Left kidney (tissue), 2 donors: Measurements from ENCODE around the gene CDC5L. TPM values are rescaled to one million over a fixed set of nuclear protein-coding genes. Genes with fewer than 3 reads are reported as not detected.

Source experiments
- DNase-seq: peaks from one replicate; pipeline ENCODE4 v3.0.0-alpha.2; 2013
- polyA plus RNA-seq: library from polyadenylated mRNA; unstranded; fragments of 120-200 nt; gene quantifications from one replicate; pipeline ENCODE4 v1.2.1, GENCODE V29; 2013; ENCODE audit not compliant: insufficient read length

Gene CDC5L
- polyA plus RNA-seq, 1 donor, result 43.7 TPM

GRCh38 chr6:44474190-44474631 is 86.7 kb downstream of the CDC5L start:
- no peak for DNase-seq

GRCh38 chr6:44474643-44475042 is 87.1 kb downstream of the CDC5L start:
- DNase-seq, result no peak

- DNase-seq, result no peak
Measured at GRCh38 chr6:44475417-44475778, 87.9 kb downstream of the CDC5L start.

GRCh38 chr6:44475779-44476434 is 88.4 kb downstream of the CDC5L start:
- peak; percentile 84 for DNase-seq

DNA sequence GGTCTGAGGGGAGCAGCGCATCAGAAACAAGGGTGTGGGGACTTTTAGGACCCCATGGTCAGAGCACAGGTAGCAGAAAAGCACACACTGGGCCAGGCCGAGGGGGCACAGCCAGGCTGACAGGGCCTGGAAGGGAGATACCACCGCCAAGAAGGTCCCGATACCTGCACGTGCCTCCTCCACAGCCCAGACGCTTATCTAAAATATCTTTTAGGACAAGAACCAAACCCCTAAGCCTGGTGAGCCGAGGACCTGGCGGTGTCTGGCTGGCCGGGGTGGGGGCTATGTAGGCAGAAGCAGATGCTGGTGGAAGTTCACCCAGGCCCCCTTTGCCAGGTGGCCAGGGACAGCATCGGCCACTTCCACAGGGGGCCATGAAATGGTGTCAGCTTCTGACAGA is 89.3 kb downstream of the CDC5L start:
- no peak for DNase-seq

DNA sequence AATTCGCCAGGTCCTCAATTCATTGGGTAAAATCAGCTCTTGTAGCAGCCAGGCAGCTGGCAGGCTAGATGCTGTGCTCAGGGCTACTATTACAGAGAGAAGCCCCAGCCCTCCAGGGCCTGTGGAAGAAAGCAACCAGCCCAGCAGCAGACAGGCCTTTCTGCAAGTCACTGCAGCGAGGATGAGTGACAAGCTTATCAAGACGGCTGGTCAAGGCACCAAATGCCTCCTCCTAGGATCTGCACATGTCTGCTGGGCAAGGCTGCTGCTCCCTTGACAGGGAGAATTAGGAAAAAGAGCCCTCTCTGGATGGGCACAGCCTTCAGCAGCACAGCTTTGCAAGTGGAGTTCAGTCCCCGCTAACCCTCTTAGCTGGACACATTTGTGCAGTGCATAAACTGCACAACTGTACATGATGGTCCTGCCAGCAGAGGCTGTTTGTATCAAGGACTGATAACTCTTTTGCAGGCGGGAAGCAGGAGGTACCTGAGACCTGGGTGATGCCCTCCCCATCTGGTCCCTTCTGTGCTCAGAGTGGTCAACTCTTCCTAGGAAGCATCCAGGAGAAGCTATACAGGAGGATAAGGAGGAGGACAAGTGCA is 89.9 kb downstream of the CDC5L start:
- no peak for DNase-seq

GRCh38 chr6:44478158-44478557 is 90.7 kb downstream of the CDC5L start:
- no peak for DNase-seq

GRCh38 chr6:44478591-44479254 is 91.2 kb downstream of the CDC5L start:
- no peak for DNase-seq

- no peak for DNase-seq
Measured at GRCh38 chr6:44480097-44480541, 92.6 kb downstream of the CDC5L start.

DNA sequence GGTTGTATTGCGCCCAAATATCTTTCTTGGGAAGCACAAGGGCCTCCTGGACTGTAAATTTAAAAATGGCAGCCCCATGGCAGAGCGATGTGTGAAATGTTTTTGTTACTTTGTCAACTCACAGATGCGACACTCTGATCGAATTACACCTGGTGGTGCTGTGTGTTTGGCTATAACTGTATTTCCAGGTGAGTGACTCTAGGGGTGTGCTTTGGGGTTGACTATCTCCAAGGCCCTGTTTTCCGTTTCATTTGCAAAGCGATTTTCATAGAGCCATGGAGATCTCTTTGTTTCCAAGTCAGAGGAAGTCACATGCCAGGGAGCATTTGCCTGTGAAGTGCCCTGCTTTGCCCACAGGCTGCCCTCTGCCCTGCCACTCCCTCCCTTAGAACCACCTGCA is 93.5 kb downstream of the CDC5L start:
- DNase-seq, result no peak

GRCh38 chr6:44481760-44482159 is 94.3 kb downstream of the CDC5L start:
- no peak for DNase-seq

- no peak for DNase-seq
Measured at GRCh38 chr6:44485601-44486401, 98.3 kb downstream of the CDC5L start.

GRCh38 chr6:44487002-44487401 is 99.5 kb downstream of the CDC5L start:
- no peak for DNase-seq

GRCh38 chr6:44487586-44487985 is 100.1 kb downstream of the CDC5L start:
- DNase-seq, result no peak

DNA sequence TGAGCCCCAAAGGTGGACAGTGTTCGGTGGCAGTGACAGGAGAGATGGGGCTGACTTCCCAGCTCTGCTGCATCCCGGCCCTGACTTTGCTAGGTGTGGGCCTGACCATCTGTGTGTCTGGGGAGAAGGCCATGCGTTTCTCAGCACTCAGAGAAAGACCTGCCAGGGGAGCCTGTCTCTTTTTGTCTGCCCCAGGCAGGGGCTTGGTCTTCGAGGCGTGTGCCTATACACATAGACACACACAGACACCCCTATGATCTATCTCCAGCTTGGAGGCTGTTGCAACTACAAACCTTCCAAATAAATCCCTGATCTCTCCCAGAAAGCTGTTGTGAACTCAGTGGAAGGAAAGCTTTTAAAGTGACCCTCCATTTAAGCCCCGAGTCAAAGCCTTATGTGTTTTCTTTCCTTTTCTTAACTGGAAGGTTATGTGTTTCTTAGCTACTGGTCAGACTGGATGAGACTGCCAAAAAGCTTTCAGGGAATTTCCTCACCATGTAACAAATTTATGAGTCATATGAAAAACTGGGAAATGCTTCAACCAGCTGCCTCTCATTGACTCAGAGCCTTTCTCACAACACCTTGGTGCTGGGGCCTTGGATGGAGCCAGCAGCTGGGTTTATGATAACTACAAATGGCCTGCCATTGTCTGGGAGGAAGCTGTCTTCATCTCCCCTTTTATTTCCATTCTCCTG is 102.6 kb downstream of the CDC5L start:
- DNase-seq, result peak; percentile 38

GRCh38 chr6:44493132-44493531 is 105.6 kb downstream of the CDC5L start:
- DNase-seq, result no peak

GRCh38 chr6:44493593-44493992 is 106.1 kb downstream of the CDC5L start:
- DNase-seq, result no peak

- no peak for DNase-seq
Measured at GRCh38 chr6:44494011-44494501, 106.5 kb downstream of the CDC5L start.

DNA sequence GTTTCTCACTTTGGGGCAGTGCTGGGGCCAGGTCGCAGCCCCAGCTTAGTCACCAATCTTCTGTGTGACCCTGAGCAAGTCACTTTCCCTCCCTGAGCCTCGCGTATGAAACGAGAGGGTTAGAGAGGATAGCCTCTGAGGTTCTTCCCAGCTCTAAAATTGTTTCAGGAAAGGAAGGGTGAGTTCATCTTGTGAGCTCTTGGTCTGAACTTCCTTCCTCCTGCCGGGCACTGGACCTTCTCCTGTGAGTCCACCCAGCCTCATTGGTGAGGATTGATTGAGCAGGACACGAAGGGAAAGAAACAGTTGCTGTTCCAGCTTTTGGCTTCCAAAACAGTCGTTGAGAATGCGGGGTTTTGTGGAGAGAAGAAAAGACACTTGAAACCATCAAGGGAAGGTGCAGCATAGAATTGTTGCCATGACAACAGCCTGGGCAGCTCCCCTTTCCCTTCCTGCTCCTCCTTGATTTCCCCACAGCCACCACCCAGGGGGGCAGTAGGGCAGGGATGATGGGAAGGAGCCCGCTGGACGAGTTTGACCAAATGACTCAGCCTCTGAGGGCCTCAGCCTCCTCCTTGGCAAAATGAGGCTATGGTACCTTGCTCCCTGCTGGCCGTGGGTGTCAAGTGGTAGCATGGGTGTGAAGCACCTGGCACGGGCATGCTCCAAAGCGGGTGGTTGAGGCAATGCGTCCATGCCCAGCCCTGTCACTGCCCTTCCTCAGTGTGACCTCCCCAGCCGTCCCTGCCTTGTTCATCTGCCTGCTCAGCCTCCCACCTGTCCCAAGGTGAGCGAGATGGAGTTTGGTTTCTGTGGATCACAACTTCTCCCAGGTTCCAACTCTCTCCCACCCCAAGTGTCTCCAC is 107.8 kb downstream of the CDC5L start:
- DNase-seq, result no peak

- DNase-seq, result no peak
Measured at GRCh38 chr6:44496665-44497369, 109.3 kb downstream of the CDC5L start.
